HG02943 (cell line): ENCODE results near the gene MALRD1.
"Not testable (repeated sequence)": the region's sequence is repeated elsewhere in the genome, so short reads cannot be mapped to it uniquely, and the experiment has no call there.

ENCODE experiments used
- ATAC-seq: cut with Tn5 transposase; IDR thresholded peaks from one replicate; pipeline ENCODE4 v1.9.1; 2021; ENCODE audit warnings: mild to moderate bottlenecking, low read depth, moderate library complexity; ENCODE audit not compliant: unreplicated experiment

The MALRD1 gene

GRCh38 chr10:19688344-19688743 is 639.7 kb downstream of the MALRD1 start:
- no peak for ATAC-seq

GRCh38 chr10:19689231-19689630 is 640.6 kb downstream of the MALRD1 start:
- ATAC-seq: no peak

DNA sequence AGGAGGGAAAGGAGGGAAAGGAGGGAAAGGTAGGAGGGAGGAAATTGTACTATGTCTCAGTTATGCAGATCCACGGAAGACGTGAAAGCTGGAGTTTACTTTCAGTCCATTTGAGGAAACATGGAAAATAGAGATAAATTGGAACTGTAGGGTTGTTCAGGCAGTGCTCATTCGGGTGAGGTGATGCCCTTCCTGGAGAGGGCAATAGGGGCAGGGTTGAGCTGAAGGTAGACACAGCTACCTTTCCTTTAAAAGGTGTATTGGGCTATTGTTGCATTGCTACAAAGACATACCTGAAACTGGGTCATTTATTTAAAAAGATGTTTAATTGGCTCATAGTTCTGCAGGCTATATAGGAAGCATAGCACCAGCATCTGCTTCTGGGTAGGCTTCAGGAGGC is 650.7 kb downstream of the MALRD1 start:
- ATAC-seq: no peak

DNA sequence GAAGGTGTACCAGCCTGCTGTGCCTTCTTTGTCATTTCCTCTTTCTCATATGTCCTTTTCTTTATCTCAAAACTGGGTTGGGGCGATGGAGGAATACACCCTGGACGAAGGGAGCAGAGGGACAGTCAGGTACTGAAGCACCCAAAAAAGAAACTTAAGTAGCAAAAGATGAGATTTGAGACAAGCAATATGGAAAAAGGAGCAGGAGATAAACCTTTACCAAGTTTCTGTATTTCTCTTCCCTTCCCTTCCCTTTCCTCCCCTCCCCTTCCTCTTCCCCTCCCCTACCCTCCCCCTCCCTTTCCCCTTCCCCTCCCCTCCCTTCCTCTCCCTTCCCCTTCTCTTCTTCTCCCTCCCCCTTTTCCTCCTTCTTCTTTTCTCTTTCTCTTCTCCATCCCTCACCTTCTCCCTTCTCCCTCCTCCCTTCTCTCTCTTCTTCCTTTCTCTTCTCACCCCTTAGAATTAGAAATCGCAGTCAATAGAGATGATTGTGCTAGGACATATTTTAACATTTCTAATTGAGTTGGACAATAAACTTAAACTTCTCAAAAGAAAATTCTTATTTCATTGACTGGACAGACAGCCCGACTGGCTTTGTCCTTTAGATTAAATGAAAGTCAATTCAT is 652.9 kb downstream of the MALRD1 start:
- no peak for ATAC-seq

DNA sequence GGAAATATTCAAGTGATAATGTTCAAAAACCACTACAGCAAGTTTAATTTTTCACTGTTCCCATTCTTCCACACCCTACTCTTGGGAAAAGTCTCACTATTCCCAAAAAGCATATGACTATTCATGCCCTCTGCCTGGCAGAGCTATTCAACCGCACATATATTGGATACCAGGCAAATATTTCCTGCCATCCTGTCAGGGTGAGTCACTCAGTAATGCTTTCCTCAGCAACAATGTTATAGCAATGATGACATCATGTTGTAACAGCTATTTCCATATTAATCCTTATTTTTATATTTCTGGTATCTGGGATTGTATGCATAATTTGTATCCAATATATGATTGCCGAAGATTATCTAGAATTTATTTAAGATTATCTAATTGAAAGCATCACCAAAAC is 653.6 kb downstream of the MALRD1 start:
- no peak for ATAC-seq

- no peak for ATAC-seq
Observed at GRCh38 chr10:19704544-19704943, 655.9 kb downstream of the MALRD1 start.

DNA sequence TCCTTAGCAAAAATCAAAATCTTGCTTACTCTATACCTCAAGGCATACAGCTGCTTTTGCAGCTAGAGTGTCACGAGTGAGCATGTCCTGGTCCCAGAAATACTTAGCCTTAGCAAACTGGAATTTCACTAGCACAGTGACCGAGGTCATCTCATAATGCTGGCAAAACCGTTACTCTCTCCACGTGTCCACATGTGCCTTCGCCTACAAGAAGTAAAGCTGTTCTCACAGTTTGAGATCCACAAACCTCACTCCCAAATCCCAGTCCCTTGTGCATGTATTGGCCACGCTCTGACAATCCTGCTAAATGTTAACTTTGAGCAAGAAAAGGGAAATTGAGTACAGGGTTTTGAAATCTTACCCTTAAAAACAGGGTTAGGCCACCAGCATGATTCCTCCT is 656.6 kb downstream of the MALRD1 start:
- no peak for ATAC-seq

GRCh38 chr10:19706904-19707303 is 658.3 kb downstream of the MALRD1 start:
- no peak for ATAC-seq

DNA sequence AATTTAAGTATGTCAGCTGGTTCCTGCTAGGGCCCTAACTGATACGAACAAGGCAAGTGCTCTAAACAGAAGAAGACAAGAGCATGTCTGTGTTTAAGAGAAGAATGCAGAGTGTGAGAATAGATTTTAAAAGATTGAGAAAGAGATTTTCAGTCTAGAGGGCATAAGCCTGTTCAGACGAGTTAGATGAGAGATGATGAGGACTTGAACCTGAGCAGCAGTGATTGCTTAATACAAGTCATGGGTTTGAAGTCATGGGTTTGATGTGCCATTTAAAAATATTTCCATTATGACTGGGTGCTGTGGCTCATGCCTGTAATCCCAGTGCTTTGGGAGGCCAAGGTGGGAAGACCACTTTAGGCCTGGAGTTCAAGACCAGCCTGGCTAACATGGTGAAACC is 658.8 kb downstream of the MALRD1 start:
- ATAC-seq: no peak

- ATAC-seq: no peak
Observed at GRCh38 chr10:19708031-19708430, 659.4 kb downstream of the MALRD1 start.

DNA sequence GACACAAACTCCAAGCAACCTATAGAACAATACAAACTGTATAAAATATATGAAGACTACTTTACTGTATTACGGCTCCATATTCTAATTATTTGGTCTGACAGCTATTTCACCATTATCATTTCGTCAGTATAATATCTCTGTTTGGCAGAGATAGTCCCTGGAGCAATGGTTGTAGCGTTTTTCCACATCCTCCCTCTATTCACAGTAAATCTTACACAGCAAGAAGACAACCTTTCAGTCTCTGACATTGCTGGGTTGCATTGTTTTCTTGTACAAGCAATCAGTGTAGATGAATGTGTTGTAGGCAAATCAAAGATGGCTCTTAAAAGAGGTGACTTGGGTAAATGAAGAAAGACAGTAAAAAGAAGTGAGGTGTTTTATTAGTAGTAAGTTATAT is 662.0 kb downstream of the MALRD1 start:
- ATAC-seq: no peak

DNA sequence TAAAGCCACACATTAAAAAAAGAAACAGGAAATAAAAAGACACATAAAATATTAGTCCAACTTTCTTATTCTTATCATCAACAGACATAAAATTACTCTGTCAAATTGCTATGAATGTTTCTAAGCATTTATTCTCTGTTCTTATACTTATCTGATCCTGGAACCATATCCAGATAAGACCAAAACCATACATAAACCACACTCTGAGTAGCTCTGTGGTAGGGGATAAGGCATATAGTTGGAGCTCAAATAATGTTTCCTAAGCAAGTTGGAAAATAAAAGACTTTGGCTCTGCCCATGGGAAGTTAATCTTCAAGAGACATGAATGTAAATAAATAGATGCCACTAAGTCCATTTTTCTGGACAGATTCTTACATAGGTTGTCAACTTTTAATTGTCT is 664.6 kb downstream of the MALRD1 start:
- no peak for ATAC-seq

GRCh38 chr10:19713800-19714525 is 665.4 kb downstream of the MALRD1 start:
- no peak for ATAC-seq

GRCh38 chr10:19719284-19719683 is 670.7 kb downstream of the MALRD1 start:
- no peak for ATAC-seq

GRCh38 chr10:19724287-19724686 is 675.7 kb downstream of the MALRD1 start:
- no peak for ATAC-seq

DNA sequence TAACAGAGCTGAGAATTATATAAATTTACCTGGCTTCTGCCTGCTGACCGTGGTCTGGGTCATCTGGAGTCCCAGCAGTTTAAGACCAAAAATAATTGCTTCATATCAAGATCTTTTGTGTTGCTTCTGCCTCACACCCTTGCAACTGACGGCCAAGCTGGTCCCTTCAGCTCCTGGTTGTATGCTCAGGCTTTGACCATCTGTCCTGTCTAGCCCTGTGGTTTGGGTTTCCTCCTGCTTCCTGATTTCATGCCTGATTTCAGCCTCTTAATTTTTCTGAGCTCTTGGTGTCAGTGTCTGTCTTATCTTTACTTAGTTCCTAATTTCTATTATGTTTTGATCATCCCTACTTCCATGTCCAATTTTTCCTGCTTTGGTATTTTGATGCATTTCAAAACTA is 679.8 kb downstream of the MALRD1 start:
- no peak for ATAC-seq

GRCh38 chr10:19728964-19729363 is 680.4 kb downstream of the MALRD1 start:
- ATAC-seq: no peak

DNA sequence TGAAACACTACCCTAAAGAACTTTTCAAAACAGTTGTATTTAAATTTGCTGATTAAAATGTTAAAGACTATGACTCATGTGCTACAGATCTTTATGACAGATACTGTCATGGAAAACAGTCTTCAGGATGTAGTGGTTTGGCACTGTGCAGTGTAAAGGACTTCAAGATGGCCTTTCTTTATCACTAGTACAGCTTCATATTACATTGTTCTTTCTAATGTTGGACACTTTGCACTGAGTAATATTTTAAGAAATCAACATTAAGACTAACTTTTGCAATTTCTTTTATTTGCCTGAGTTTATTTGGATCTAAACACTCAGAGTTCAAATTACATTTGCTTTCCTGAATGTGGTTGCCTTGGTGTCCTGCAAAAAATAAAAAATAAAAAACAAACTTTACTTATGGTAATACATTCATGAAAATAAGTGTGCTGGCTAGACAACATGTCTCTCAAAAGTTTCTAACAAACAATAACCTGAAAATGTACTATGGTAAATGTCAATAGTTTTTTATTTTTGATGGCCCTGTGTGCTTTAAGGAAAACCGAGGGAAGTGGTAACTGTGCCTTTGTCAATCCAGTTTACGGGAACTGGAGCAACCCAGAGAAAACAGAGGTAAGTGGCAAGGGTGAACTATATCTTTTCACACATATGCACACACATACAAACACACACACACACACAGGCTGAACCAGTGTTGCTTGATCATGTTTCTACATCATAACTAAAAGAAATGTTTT is 681.7 kb downstream of the MALRD1 start:
- no peak for ATAC-seq

GRCh38 chr10:19730907-19731217 is 682.3 kb downstream of the MALRD1 start:
- ATAC-seq: no peak

DNA sequence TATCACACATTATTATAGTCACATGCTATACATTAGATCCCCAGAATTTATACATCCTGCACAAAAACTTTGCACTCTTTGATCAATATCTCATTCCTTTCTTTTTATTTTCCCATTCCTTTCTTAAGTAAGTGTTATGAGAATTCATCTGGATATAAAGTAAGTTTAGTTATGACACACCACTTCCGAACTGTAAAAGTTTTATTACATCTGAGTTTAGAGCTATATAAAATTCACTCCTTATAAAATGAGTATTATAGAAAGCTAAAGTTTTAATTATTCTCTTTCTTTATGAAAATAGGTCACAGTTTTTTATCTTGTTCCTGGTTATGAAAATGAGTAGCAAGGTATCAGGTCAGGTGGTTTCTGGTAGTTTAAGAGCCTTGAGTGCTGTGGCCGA is 683.0 kb downstream of the MALRD1 start:
- ATAC-seq: no peak

GRCh38 chr10:19738440-19738839 is 689.8 kb downstream of the MALRD1 start:
- no peak for ATAC-seq

GRCh38 chr10:19739232-19739631 is 690.6 kb downstream of the MALRD1 start:
- ATAC-seq: not testable (repeated sequence)
